Activated CD4-positive, alpha-beta T cell treated with anti-CD3 and anti-CD28 coated beads for 36 hours (primary cell): ENCODE measurements around the gene CASD1. TPM values are rescaled to one million over a fixed set of nuclear protein-coding genes. Genes with fewer than 3 reads are reported as not detected.

ENCODE experiments used
- ATAC-seq: fragments of 200-7000 bp; cut with Tn5 transposase; one replicate; pipeline ENCODE4 v1.10.0; 2021; ENCODE audit warnings: mild to moderate bottlenecking, moderate library complexity
- CTCF ChIA-PET: fragments of 350-600 bp; sonication (Branson Sonifier 250); formaldehyde crosslinking; loops from one replicate; lab custom pipeline; 2021; ENCODE audit warnings: antibody characterized with exemption; lab: Charles Lee
- POLR2A ChIA-PET: fragments of 350-600 bp; sonication (Branson Sonifier 250); formaldehyde crosslinking; loops from one replicate; lab custom pipeline; 2021; ENCODE audit warnings: antibody characterized with exemption, inconsistent platforms; lab: Charles Lee
- DNase-seq: peaks from one replicate; pipeline ENCODE4 v3.0.0-alpha.2; 2020
- H3K27ac Mint-ChIP-seq: one replicate; pipeline ENCODE4 v1.8.0; 2021; ENCODE audit warnings: mixed read lengths
- H3K27me3 Mint-ChIP-seq: one replicate; pipeline ENCODE4 v1.8.0; 2021; ENCODE audit warnings: mixed read lengths
- H3K36me3 Mint-ChIP-seq: one replicate; pipeline ENCODE4 v1.8.0; 2021; ENCODE audit warnings: low read depth, mixed read lengths
- H3K4me1 Mint-ChIP-seq: one replicate; pipeline ENCODE4 v1.8.0; 2021; ENCODE audit warnings: mixed read lengths
- H3K4me3 Mint-ChIP-seq: one replicate; pipeline ENCODE4 v1.8.0; 2021; ENCODE audit warnings: mild to moderate bottlenecking, moderate library complexity, mixed read lengths
- H3K9me3 Mint-ChIP-seq: one replicate; pipeline ENCODE4 v1.8.0; 2021; ENCODE audit warnings: low read depth, mixed read lengths
- intact Hi-C, 2 experiments: fragments of 100-400 bp; cut with DNase I in 1 of 2; cut with micrococcal nuclease in 1 of 2; formaldehyde crosslinking; loops; one replicate each; pipeline versions ENCODE4 v1.14.2 to v1.15.1; 2022 to 2024; cut with DNase I, micrococcal nuclease
- total RNA-seq, 2 experiments: library from RNA; stranded (reverse); gene quantifications; one replicate each; pipeline ENCODE4 v1.2.3, GENCODE V29; 2021

The CASD1 gene
- total RNA-seq, 2 experiments from 2014 or later: 11.2 to 14.3 TPM

DNA sequence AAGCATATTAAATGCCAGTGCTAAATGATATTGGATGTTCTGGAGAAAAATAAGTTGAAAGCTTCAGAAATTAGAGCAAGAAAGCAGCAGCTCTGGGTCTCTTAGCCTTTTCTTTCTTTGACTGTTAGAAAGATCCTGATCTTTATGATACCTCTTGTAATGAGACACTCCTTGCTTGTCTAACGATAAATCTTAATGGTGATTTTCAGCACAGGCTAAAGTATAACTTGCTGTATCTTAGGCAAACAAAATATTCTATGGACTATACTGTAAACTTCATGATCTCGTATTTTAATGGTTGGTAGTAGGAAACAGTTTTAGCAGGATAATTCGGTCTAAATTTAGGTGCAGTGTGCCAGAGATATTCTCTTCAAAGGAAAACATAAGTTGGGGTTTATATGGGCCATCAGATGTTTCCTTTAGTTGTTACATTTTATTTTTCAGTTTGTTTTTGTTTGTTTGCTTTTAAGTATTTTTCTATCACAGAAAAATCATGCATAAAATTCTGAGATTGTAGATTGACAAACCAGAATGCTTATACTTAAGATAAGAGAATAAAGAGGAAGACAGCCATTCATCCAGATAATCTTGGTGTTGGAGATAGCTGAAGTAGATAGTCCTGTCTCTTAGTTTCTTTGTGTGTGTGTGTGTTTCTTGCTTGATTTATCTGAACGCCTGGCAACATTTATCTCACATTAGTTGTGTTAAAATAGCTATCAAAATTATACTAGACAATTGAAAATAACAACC lies 4.7 kb downstream of the CASD1 start:
- Mint-ChIP-seq H3K4me3 (no peak overlapping the region), H3K27ac (no peak overlapping the region), H3K36me3 (peaks cover 13% of the 10 kb centered on the region), H3K9me3 (no peaks in the 10 kb centered on the region), H3K4me1 (peaks cover 48% of the 10 kb centered on the region), H3K27me3 (no peaks in the 10 kb centered on the region)
- ChIA-PET CTCF (no interaction called here), POLR2A (no interaction called here)
- intact Hi-C loops: loop anchor here in 1 of 2 experiments (5.0 kb wide), 1 partner anchor 1282 kb away; the partner anchor contains the start of gene VPS50
- ATAC-seq (no peak), DNase-seq (no peak)

- Mint-ChIP-seq H3K4me1 (peaks cover 48% of the 10 kb centered on the region), H3K27me3 (no peaks in the 10 kb centered on the region), H3K4me3 (no peak overlapping the region), H3K9me3 (no peaks in the 10 kb centered on the region), H3K36me3 (peaks cover 17% of the 10 kb centered on the region), H3K27ac (no peak overlapping the region)
- ATAC-seq (no peak), DNase-seq (no peak)
- POLR2A ChIA-PET: no interaction called here
- intact Hi-C loops: loop anchor here in 1 of 2 experiments (5.0 kb wide), 1 partner anchor 1283 kb away; the partner anchor contains the start of gene VPS50
- CTCF ChIA-PET: interaction anchor here (0.8 kb wide), 1 partner anchor 961 kb away, joined by 3 read pairs; no protein-coding TSS in a partner anchor
These were observed 5.3 kb downstream of the CASD1 start for GRCh38 chr7:94514917-94515316.

DNA sequence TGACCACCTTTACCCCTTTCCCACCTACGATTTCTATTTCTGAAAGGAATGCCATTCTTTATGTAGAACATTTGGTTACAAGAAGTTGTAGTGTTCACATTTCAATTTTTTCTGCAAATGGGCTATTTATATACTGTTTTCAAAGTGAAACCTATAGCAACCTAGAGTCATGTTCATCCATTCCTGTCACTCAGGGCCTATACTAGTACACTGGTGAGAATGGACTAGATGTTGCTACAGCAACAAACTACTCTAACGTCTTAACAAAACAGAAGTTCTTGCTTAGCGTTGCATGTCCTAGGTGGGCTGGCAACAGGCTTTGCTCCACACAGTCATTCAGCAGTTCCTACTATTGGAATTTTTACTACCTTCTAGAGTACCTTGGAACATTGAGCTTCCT lies 16.3 kb downstream of the CASD1 start:
- H3K27ac Mint-ChIP-seq: no peak overlapping the region
- ChIA-PET CTCF (no interaction called here), POLR2A (no interaction called here)
- H3K36me3 Mint-ChIP-seq: peaks cover 20% of the 10 kb centered on the region
- H3K9me3 Mint-ChIP-seq: no peaks in the 10 kb centered on the region
- DNase-seq: no peak
- H3K4me3 Mint-ChIP-seq: no peak overlapping the region
- ATAC-seq: no peak
- H3K27me3 Mint-ChIP-seq: no peaks in the 10 kb centered on the region
- intact Hi-C loops: no loop called here
- no peaks in the 10 kb centered on the region for H3K4me1 Mint-ChIP-seq

- ATAC-seq (no peak), DNase-seq (no peak)
- no peak overlapping the region for H3K4me3 Mint-ChIP-seq
- no peaks in the 10 kb centered on the region for H3K27me3 Mint-ChIP-seq
- intact Hi-C loops: no loop called here
- peaks cover 14% of the 10 kb centered on the region for H3K36me3 Mint-ChIP-seq
- no peak overlapping the region for H3K27ac Mint-ChIP-seq
- POLR2A ChIA-PET: no interaction called here
- no peaks in the 10 kb centered on the region for H3K9me3 Mint-ChIP-seq
- CTCF ChIA-PET: interaction anchor here (0.7 to 1.3 kb wide), 5 partner anchors 11 to 80 kb away, joined by 3 read pairs; no protein-coding TSS in a partner anchor
- H3K4me1 Mint-ChIP-seq: no peaks in the 10 kb centered on the region
These were observed 19.9 kb downstream of the CASD1 start for GRCh38 chr7:94529516-94529915.

GRCh38 chr7:94530109-94530508 lies 20.5 kb downstream of the CASD1 start:
- H3K36me3 Mint-ChIP-seq: peaks cover 17% of the 10 kb centered on the region
- no peak for ATAC-seq
- H3K27me3 Mint-ChIP-seq: no peaks in the 10 kb centered on the region
- intact Hi-C loops: no loop called here
- ChIA-PET POLR2A (no interaction called here), CTCF (interaction anchor here (0.7 to 1.3 kb wide), 3 partner anchors 12 to 80 kb away, joined by 3 read pairs; no protein-coding TSS in a partner anchor)
- H3K4me1 Mint-ChIP-seq: no peaks in the 10 kb centered on the region
- H3K9me3 Mint-ChIP-seq: no peaks in the 10 kb centered on the region
- H3K27ac Mint-ChIP-seq: no peak overlapping the region
- H3K4me3 Mint-ChIP-seq: no peak overlapping the region
- no peak for DNase-seq

GRCh38 chr7:94532676-94533075 lies 23.1 kb downstream of the CASD1 start:
- ATAC-seq: no peak
- CTCF ChIA-PET: no interaction called here
- H3K9me3 Mint-ChIP-seq: no peaks in the 10 kb centered on the region
- H3K27me3 Mint-ChIP-seq: no peaks in the 10 kb centered on the region
- no peak for DNase-seq
- H3K36me3 Mint-ChIP-seq: peaks cover 26% of the 10 kb centered on the region
- intact Hi-C loops: no loop called here
- H3K4me1 Mint-ChIP-seq: no peaks in the 10 kb centered on the region
- POLR2A ChIA-PET: no interaction called here
- H3K4me3 Mint-ChIP-seq: no peak overlapping the region
- H3K27ac Mint-ChIP-seq: no peak overlapping the region

DNA sequence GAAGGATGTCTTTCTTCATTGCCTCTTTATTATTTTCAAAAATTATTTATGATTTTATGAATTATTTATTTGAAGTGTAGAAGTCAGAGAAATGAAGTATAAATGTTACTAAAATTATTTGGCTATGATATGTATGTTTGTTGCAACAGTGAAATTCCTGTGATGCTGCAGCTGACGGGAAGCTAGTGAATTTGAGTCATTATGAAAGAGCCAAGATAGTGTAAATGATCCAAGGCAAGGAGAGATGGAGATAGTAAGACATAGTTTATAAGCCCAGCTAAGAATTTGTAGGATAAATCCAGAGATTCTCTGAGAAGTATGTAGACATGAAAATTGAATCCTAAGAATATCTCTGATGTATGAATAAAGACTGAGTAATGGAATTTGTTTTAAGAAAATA lies 30.8 kb downstream of the CASD1 start:
- POLR2A ChIA-PET: no interaction called here
- CTCF ChIA-PET: interaction anchor here (0.6 kb wide), 1 partner anchor 90 kb away, joined by 3 read pairs; no protein-coding TSS in a partner anchor
- H3K9me3 Mint-ChIP-seq: no peaks in the 10 kb centered on the region

GRCh38 chr7:94547126-94547525 lies 37.5 kb downstream of the CASD1 start:
- POLR2A ChIA-PET: no interaction called here
- Mint-ChIP-seq H3K4me1 (no peaks in the 10 kb centered on the region), H3K36me3 (peaks cover 16% of the 10 kb centered on the region), H3K9me3 (no peaks in the 10 kb centered on the region), H3K4me3 (no peak overlapping the region), H3K27ac (no peak overlapping the region), H3K27me3 (no peaks in the 10 kb centered on the region)
- DNase-seq (no peak), ATAC-seq (no peak)
- intact Hi-C loops: no loop called here
- CTCF ChIA-PET: interaction anchor here (0.9 kb wide), 1 partner anchor 9 kb away, joined by 3 read pairs; no protein-coding TSS in a partner anchor

More for the DNA sequence above, 30.8 kb downstream of the CASD1 start:
- Mint-ChIP-seq H3K36me3 (peaks cover 14% of the 10 kb centered on the region), H3K27ac (no peak overlapping the region), H3K27me3 (no peaks in the 10 kb centered on the region), H3K4me3 (no peak overlapping the region), H3K4me1 (no peaks in the 10 kb centered on the region)
- intact Hi-C loops: no loop called here
- no peak for DNase-seq
- no peak for ATAC-seq

GRCh38 chr7:94556028-94556427 lies 46.4 kb downstream of the CASD1 start:
- H3K36me3 Mint-ChIP-seq: peaks cover 34% of the 10 kb centered on the region
- no peaks in the 10 kb centered on the region for H3K27me3 Mint-ChIP-seq
- DNase-seq (no peak), ATAC-seq (no peak)
- H3K27ac Mint-ChIP-seq: no peak overlapping the region
- H3K4me3 Mint-ChIP-seq: no peak overlapping the region
- intact Hi-C loops: loop anchor here in 1 of 2 experiments (5.0 kb wide), 1 partner anchor 1836 kb away; no protein-coding TSS in a partner anchor
- CTCF ChIA-PET: interaction anchor here (1.0 to 1.2 kb wide), 2 partner anchors 9 to 21 kb away, joined by 3 to 4 read pairs; no protein-coding TSS in a partner anchor
- no peaks in the 10 kb centered on the region for H3K9me3 Mint-ChIP-seq
- H3K4me1 Mint-ChIP-seq: no peaks in the 10 kb centered on the region
- POLR2A ChIA-PET: no interaction called here

GRCh38 chr7:94557215-94557614 lies 47.6 kb downstream of the CASD1 start:
- intact Hi-C loops: loop anchor here in 1 of 2 experiments (5.0 kb wide), 1 partner anchor 1835 kb away; no protein-coding TSS in a partner anchor
- H3K27me3 Mint-ChIP-seq: no peaks in the 10 kb centered on the region
- ChIA-PET CTCF (no interaction called here), POLR2A (no interaction called here)
- H3K36me3 Mint-ChIP-seq: peaks cover 32% of the 10 kb centered on the region
- no peaks in the 10 kb centered on the region for H3K9me3 Mint-ChIP-seq
- H3K27ac Mint-ChIP-seq: no peak overlapping the region
- no peaks in the 10 kb centered on the region for H3K4me1 Mint-ChIP-seq
- DNase-seq (no peak), ATAC-seq (no peak)
- H3K4me3 Mint-ChIP-seq: no peak overlapping the region

- Mint-ChIP-seq H3K4me3 (no peak overlapping the region), H3K27ac (no peak overlapping the region), H3K9me3 (no peaks in the 10 kb centered on the region), H3K27me3 (no peaks in the 10 kb centered on the region), H3K36me3 (peaks cover 20% of the 10 kb centered on the region), H3K4me1 (no peaks in the 10 kb centered on the region)
- DNase-seq (no peak), ATAC-seq (no peak)
- ChIA-PET CTCF (no interaction called here), POLR2A (no interaction called here)
- intact Hi-C loops: loop anchor here in 1 of 2 experiments (5.0 kb wide), 1 partner anchor 1832 kb away; no protein-coding TSS in a partner anchor
These were observed 50.4 kb downstream of the CASD1 start for GRCh38 chr7:94559972-94560371.
